IMR-90 (cell line): ENCODE measurements around the gene B3GAT2. TPM values are rescaled to one million over a fixed set of nuclear protein-coding genes. Genes with fewer than 3 reads are reported as not detected.

Experiments used
- ATAC-seq: fragments of 200-7000 bp; cut with Tn5 transposase; 2 replicates; pipeline ENCODE4 v1.9.1; 2020; ENCODE audit warnings: low read depth, mild to moderate bottlenecking, moderate library complexity
- BruUV-seq: library from RNA; stranded (reverse); fragments of 400-500 nt; replicated peaks from 2 replicates; lab custom pipeline; 2021; lab: Mats Ljungman, UMichigan
- CTCF ChIA-PET: fragments of 300-600 bp; formaldehyde crosslinking; extraction: SDS; loops from one replicate; lab custom pipeline; 2021; ENCODE audit warnings: antibody characterized with exemption; lab: Yijun Ruan, JAX
- POLR2A ChIA-PET: fragments of 300-600 bp; sonication (Branson Sonifier 250); formaldehyde crosslinking; loops from one replicate; lab custom pipeline; 2022; ENCODE audit warnings: antibody characterized with exemption; ENCODE audit not compliant: unreplicated experiment; lab: Charles Lee
- DNase-seq: peaks from one replicate; pipeline ENCODE4 v3.0.0; 2013
- H2AFZ ChIP-seq: replicated peaks from 2 replicates; pipeline ENCODE3; 2013; ENCODE audit warnings: low read length, mild to moderate bottlenecking; ENCODE audit not compliant: poor library complexity
- H2AK5ac ChIP-seq: 2 replicates; pipeline ENCODE4 v1.6.1; 2013; ENCODE audit warnings: low read depth, low read length, inconsistent platforms
- H2AK9ac ChIP-seq: replicated peaks from 2 replicates; pipeline ENCODE3; 2013; ENCODE audit warnings: mild to moderate bottlenecking, low read depth, low read length, moderate library complexity; ENCODE audit not compliant: poor library complexity
- H2BK120ac ChIP-seq: 2 replicates; pipeline ENCODE4 v1.6.1; 2013; ENCODE audit warnings: low read depth, low read length, inconsistent platforms
- H2BK15ac ChIP-seq: 3 replicates; pipeline ENCODE4 v1.6.1; 2013; ENCODE audit warnings: low read depth, low read length, inconsistent platforms
- H2BK20ac ChIP-seq: 2 replicates; pipeline ENCODE4 v1.6.1; 2013; ENCODE audit warnings: low read depth, mild to moderate bottlenecking, inconsistent platforms, low read length, moderate library complexity
- H2BK5ac ChIP-seq: 2 replicates; pipeline ENCODE4 v1.6.1; 2013; ENCODE audit warnings: mild to moderate bottlenecking, low read depth, low read length, inconsistent platforms; ENCODE audit not compliant: poor library complexity, severe bottlenecking
- H3K14ac ChIP-seq: replicated peaks from 2 replicates; pipeline ENCODE4 v1.6.1; 2013; ENCODE audit warnings: low read depth, low read length, inconsistent platforms
- H3K18ac ChIP-seq: 2 replicates; pipeline ENCODE4 v1.6.1; 2013; ENCODE audit warnings: low read depth, low read length, control low read depth
- H3K23ac ChIP-seq: 2 replicates; pipeline ENCODE4 v1.6.1; 2013; ENCODE audit warnings: low read depth, low read length, inconsistent platforms
- H3K27ac ChIP-seq: 2 replicates; pipeline ENCODE4 v1.5.1; 2013; ENCODE audit warnings: mild to moderate bottlenecking, control low read depth, low read length; ENCODE audit not compliant: insufficient read depth
- H3K27me3 ChIP-seq: 2 replicates; pipeline ENCODE4 v1.6.1; 2013; ENCODE audit warnings: low read length; ENCODE audit not compliant: control insufficient read depth, insufficient read depth
- H3K36me3 ChIP-seq: 2 replicates; pipeline ENCODE4 v1.6.1; 2013; ENCODE audit warnings: low read length, mixed read lengths; ENCODE audit not compliant: control insufficient read depth, insufficient read depth
- H3K4ac ChIP-seq: 2 replicates; pipeline ENCODE4 v1.6.1; 2013; ENCODE audit warnings: low read depth, low read length, inconsistent platforms
- H3K4me1 ChIP-seq: 2 replicates; pipeline ENCODE4 v1.6.1; 2013; ENCODE audit warnings: low read length, mixed read lengths; ENCODE audit not compliant: control insufficient read depth, insufficient read depth
- H3K4me2 ChIP-seq: 2 replicates; pipeline ENCODE4 v1.6.1; 2013; ENCODE audit warnings: low read depth, mild to moderate bottlenecking, control low read depth, low read length, moderate library complexity
- H3K4me3 ChIP-seq: 2 replicates; pipeline ENCODE4 v1.5.1; 2013; ENCODE audit warnings: low read depth, mild to moderate bottlenecking, control low read depth, low read length, moderate library complexity; ENCODE audit not compliant: insufficient read depth
- H3K56ac ChIP-seq: 2 replicates; pipeline ENCODE4 v1.6.1; 2013; ENCODE audit warnings: low read length, inconsistent platforms; ENCODE audit not compliant: insufficient read depth; ENCODE audit errors: extremely low read depth
- H3K79me1 ChIP-seq, 2 experiments: 2 replicates each; pipeline ENCODE4 v1.6.1; 2013; ENCODE audit warnings: low read length in 2 of 2, inconsistent platforms in 1 of 2, low read depth in 1 of 2
- H3K9ac ChIP-seq: 2 replicates; pipeline ENCODE4 v1.6.1; 2013; ENCODE audit warnings: low read depth, low read length, control low read depth
- H3K9me1 ChIP-seq: 2 replicates; pipeline ENCODE4 v1.6.1; 2013; ENCODE audit warnings: low read length, inconsistent platforms; ENCODE audit not compliant: insufficient read depth
- H3K9me3 ChIP-seq: 2 replicates; pipeline ENCODE4 v1.6.1; 2013; ENCODE audit warnings: low read length; ENCODE audit not compliant: control insufficient read depth, insufficient read depth
- H4K20me1 ChIP-seq: 2 replicates; pipeline ENCODE4 v1.6.1; 2013; ENCODE audit warnings: low read length, inconsistent platforms; ENCODE audit not compliant: insufficient read depth
- H4K5ac ChIP-seq: 2 replicates; pipeline ENCODE4 v1.6.1; 2013; ENCODE audit warnings: mild to moderate bottlenecking, low read depth, low read length, control low read depth
- H4K8ac ChIP-seq, 2 experiments: 2 replicates each; pipeline ENCODE4 v1.6.1; 2013; ENCODE audit warnings: low read depth in 2 of 2, low read length in 2 of 2, control low read depth in 1 of 2, inconsistent platforms in 1 of 2
- H4K91ac ChIP-seq: 2 replicates; pipeline ENCODE4 v1.6.1; 2013; ENCODE audit warnings: low read depth, low read length, inconsistent platforms; ENCODE audit not compliant: insufficient read depth
- CEBPB ChIP-seq: IDR thresholded peaks from 2 replicates; pipeline ENCODE4 v1.6.1; 2012; ENCODE audit warnings: low read depth, low read length, improper control_type of control experiment
- CHD1 ChIP-seq: IDR thresholded peaks from 2 replicates; pipeline ENCODE4 v1.6.1; 2012; ENCODE audit warnings: low read depth, low read length, improper control_type of control experiment
- FOS ChIP-seq: fragments of 150-350 bp; IDR thresholded peaks from 2 replicates; pipeline ENCODE4 v1.6.1; 2016; ENCODE audit warnings: low read depth, low read length
- MXI1 ChIP-seq: IDR thresholded peaks from 2 replicates; pipeline ENCODE4 v1.6.1; 2012; ENCODE audit warnings: low read depth, mild to moderate bottlenecking, low read length, moderate library complexity, borderline replicate concordance
- POLR2A ChIP-seq: IDR thresholded peaks from 2 replicates; pipeline ENCODE4 v1.6.1; 2012; ENCODE audit warnings: mild to moderate bottlenecking, low read depth, low read length
- RAD21 ChIP-seq: IDR thresholded peaks from 2 replicates; pipeline ENCODE4 v1.6.1; 2012; ENCODE audit warnings: low read length, improper control_type of control experiment
- RCOR1 ChIP-seq: IDR thresholded peaks from 2 replicates; pipeline ENCODE4 v1.6.1; 2012; ENCODE audit warnings: mild to moderate bottlenecking, low read length, improper control_type of control experiment; ENCODE audit not compliant: insufficient replicate concordance
- RFX5 ChIP-seq: IDR thresholded peaks from 2 replicates; pipeline ENCODE4 v1.8.0; 2012; ENCODE audit warnings: low read depth, mild to moderate bottlenecking, low read length, moderate library complexity
- SMC3 ChIP-seq: fragments of 150-350 bp; IDR thresholded peaks from 2 replicates; pipeline ENCODE4 v1.6.1; 2016; ENCODE audit warnings: low read depth, mild to moderate bottlenecking, antibody characterized with exemption, low read length, moderate library complexity
- WGBS, 2 experiments: methylation state at CpG; one replicate each; pipeline versions ENCODE4 v1.1.5 to v1.1.7; 2013; ENCODE audit warnings: missing lambda C conversion rate in 2 of 2; ENCODE audit not compliant: insufficient read length in 1 of 2; ENCODE audit errors: extremely low coverage in 2 of 2; 5-methylcytosine and 5-hydroxymethylcytosine counted together
- dilution Hi-C: fragments of 300-500 bp; cut with HindIII; formaldehyde crosslinking; loops from one replicate; pipeline ENCODE4 v1.14.3; 2018; ENCODE audit warnings: low sequenced_read_pairs; ENCODE audit not compliant: unreplicated experiment
- in situ Hi-C: fragments of 300-500 bp; cut with MboI; formaldehyde crosslinking; loops from 3 replicates; pipeline ENCODE4 v1.14.3; 2019; ENCODE audit warnings: low sequenced_read_pairs, inconsistent platforms, mixed read lengths
- intact Hi-C: fragments of 100-400 bp; cut with micrococcal nuclease; formaldehyde crosslinking; loops from 2 replicates; pipeline ENCODE4 v1.10.0; 2022
- polyA plus RNA-seq, 3 experiments: library from polyadenylated mRNA; depleted of rRNA; stranded (reverse); fragments of >200 nt; gene quantifications; 2 replicates each; pipeline ENCODE4 v1.2.3, GENCODE V29; 2012; ENCODE audit warnings: low replicate concordance in 1 of 3
- total RNA-seq: library from RNA; depleted of rRNA; stranded (reverse); fragments of >200 nt; gene quantifications from 2 replicates; pipeline ENCODE4 v1.2.3, GENCODE V29; 2012
- TF ChIP-seq, protein P1 (sequence below): fragments of 150-350 bp; IDR thresholded peaks from 2 replicates; pipeline ENCODE4 v1.6.1; 2016; ENCODE audit warnings: low read depth, mild to moderate bottlenecking, low read length, moderate library complexity, borderline replicate concordance
- TF ChIP-seq, protein P2 (sequence below): conservative IDR thresholded peaks from 2 replicates; pipeline ENCODE4 v1.5.1; 2012; ENCODE audit warnings: mild to moderate bottlenecking, low read depth, low read length, improper control_type of control experiment

The B3GAT2 gene
- total and polyA plus RNA-seq, 2 of the 4 experiments (the other 2 are of a cell fraction) = 0.02 TPM; not detected in 1

DNA sequence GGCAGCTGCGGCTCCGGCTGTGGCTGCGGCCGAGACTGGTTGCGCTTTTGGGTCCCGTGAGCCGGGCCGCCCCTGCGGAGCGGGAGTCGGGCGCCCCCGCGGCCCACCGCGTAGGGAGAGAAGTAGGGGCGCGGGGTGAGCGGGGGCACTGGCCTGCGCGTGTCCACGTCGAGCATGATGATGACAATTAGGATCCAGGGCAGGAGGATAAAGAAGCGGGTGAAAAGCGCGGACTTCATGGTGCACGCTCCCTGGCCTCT is 739 bp downstream of the B3GAT2 start:
- CTCF ChIA-PET = interaction anchor here (0.6 to 1.0 kb wide), 2 partner anchors 254 to 257 kb away, joined by 3 read pairs; no protein-coding TSS in a partner anchor
- peak overlapping the region; percentile 34 for H2AK9ac ChIP-seq
- H4K91ac ChIP-seq = no peak overlapping the region
- no peak overlapping the region for H3K56ac ChIP-seq
- no peak overlapping the region for H3K23ac ChIP-seq
- no peaks in the 10 kb centered on the region for H3K4me1 ChIP-seq
- DNase-seq = no peak
- no peak overlapping the region for H3K14ac ChIP-seq
- H4K5ac ChIP-seq = no peak overlapping the region
- no peak overlapping the region for H3K4ac ChIP-seq
- H2BK120ac ChIP-seq = no peak overlapping the region
- WGBS, 2 experiments = 0% methylated on average over 2 of the region's 27 CpGs; no CpG with 5 or more reads in 1 of the 2 experiments
- POLR2A ChIA-PET = no interaction called here
- H3K9me3 ChIP-seq = no peaks in the 10 kb centered on the region
- H3K9me1 ChIP-seq = no peaks in the 10 kb centered on the region
- H2AK5ac ChIP-seq = no peak overlapping the region
- peaks cover 46% of the 10 kb centered on the region for H3K27me3 ChIP-seq
- H3K18ac ChIP-seq = no peak overlapping the region
- no peaks in the 10 kb centered on the region for H3K79me1 ChIP-seq
- TF ChIP-seq, protein P1, sequence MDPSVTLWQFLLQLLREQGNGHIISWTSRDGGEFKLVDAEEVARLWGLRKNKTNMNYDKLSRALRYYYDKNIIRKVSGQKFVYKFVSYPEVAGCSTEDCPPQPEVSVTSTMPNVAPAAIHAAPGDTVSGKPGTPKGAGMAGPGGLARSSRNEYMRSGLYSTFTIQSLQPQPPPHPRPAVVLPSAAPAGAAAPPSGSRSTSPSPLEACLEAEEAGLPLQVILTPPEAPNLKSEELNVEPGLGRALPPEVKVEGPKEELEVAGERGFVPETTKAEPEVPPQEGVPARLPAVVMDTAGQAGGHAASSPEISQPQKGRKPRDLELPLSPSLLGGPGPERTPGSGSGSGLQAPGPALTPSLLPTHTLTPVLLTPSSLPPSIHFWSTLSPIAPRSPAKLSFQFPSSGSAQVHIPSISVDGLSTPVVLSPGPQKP = no peak
- TF ChIP-seq POLR2A (no peak), SMC3 (no peak), CHD1 (no peak), CEBPB (no peak), RAD21 (no peak), RFX5 (no peak), MXI1 (no peak), RCOR1 (no peak), FOS (no peak)
- TF ChIP-seq, protein P2, sequence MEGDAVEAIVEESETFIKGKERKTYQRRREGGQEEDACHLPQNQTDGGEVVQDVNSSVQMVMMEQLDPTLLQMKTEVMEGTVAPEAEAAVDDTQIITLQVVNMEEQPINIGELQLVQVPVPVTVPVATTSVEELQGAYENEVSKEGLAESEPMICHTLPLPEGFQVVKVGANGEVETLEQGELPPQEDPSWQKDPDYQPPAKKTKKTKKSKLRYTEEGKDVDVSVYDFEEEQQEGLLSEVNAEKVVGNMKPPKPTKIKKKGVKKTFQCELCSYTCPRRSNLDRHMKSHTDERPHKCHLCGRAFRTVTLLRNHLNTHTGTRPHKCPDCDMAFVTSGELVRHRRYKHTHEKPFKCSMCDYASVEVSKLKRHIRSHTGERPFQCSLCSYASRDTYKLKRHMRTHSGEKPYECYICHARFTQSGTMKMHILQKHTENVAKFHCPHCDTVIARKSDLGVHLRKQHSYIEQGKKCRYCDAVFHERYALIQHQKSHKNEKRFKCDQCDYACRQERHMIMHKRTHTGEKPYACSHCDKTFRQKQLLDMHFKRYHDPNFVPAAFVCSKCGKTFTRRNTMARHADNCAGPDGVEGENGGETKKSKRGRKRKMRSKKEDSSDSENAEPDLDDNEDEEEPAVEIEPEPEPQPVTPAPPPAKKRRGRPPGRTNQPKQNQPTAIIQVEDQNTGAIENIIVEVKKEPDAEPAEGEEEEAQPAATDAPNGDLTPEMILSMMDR = no peak
- no TSS peak for BruUV-seq
- intact Hi-C loops (loop anchor here (2.0 to 5.0 kb wide), 7 partner anchors 71 to 735 kb away; partner anchors contain the start of gene FAM135A), dilution Hi-C loops (no loop called here), in situ Hi-C loops (no loop called here)
- H2BK15ac ChIP-seq = no peak overlapping the region
- peak overlapping the region; percentile 88 for H2AFZ ChIP-seq
- H3K36me3 ChIP-seq = no peaks in the 10 kb centered on the region
- H3K27ac ChIP-seq = no peak overlapping the region
- no peaks in the 10 kb centered on the region for H4K20me1 ChIP-seq
- H2BK20ac ChIP-seq = no peak overlapping the region
- H4K8ac ChIP-seq = no peak overlapping the region
- H3K4me3 ChIP-seq = peak overlapping the region; percentile 33; the same call in 1 of the 2 replicates
- H3K9ac ChIP-seq = no peak overlapping the region
- H2BK5ac ChIP-seq = no peak overlapping the region
- peak overlapping the region; percentile 56 for H3K4me2 ChIP-seq
- no peak; the same call in 1 of the 2 replicates for ATAC-seq
